GM19455 (cell line): ENCODE measurements around the gene ZNF782.
"Not testable (repeated sequence)": the region's sequence is repeated elsewhere in the genome, so short reads cannot be mapped to it uniquely, and the experiment has no call there.

Source experiments
- ATAC-seq: cut with Tn5 transposase; IDR thresholded peaks from one replicate; pipeline ENCODE4 v1.9.1; 2021; ENCODE audit not compliant: unreplicated experiment

ZNF782 gene

DNA sequence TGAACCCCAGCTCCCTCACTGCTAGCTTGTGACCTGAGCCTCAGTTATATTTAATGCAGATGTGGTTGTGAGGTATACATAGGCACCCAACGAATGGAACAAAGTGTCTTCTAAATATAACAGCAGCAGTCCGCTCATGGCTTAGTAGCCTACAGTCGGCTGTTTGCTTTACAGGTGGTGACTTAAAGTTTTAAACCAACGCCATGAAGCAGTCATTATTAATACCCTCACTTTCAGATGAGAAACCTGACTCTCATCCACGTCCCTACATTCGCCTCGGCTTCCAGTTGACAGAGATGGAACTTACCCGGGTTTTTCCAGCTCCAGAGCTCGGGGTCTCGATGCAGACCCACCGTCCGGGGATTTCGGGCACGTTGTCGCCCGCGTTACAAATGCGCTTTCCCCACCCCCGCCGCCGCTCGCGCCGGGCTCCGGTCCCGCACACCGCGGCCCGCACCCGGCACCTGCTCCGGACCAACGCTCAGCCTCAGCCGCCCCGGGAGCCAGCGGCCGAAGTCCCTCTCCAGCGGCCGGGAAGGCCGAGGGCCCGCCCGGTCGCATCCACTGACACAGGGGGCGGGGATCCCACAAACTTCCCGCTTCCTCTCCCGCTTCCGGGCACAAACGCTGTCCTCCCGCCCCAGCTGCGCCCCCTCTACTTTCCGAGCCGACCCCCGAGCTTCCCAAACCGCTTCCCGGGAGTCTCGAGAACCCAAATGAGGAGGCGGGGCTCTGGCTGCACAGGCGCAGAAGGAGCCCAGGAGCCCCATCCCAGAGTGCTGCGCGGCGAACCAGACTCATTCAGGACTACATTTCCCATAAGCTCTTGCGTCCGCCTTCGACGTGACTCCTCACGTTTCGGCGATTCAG is at the start of gene ZNF782:
ZNF782 (minus strand) TSS at position 734 of the 870 bp plus-strand sequence. CDS start 2,553 bp downstream, outside the sequence.
- peak; percentile 83 for ATAC-seq

GRCh38 chr9:96900010-96900409 is 45.7 kb upstream of the ZNF782 start:
- not testable (repeated sequence) for ATAC-seq

GRCh38 chr9:96892131-96892530 is 37.8 kb upstream of the ZNF782 start:
- ATAC-seq = no peak

GRCh38 chr9:96888591-96888990 is 34.3 kb upstream of the ZNF782 start:
- no peak for ATAC-seq

GRCh38 chr9:96885424-96885823 is 31.1 kb upstream of the ZNF782 start:
- no peak for ATAC-seq

DNA sequence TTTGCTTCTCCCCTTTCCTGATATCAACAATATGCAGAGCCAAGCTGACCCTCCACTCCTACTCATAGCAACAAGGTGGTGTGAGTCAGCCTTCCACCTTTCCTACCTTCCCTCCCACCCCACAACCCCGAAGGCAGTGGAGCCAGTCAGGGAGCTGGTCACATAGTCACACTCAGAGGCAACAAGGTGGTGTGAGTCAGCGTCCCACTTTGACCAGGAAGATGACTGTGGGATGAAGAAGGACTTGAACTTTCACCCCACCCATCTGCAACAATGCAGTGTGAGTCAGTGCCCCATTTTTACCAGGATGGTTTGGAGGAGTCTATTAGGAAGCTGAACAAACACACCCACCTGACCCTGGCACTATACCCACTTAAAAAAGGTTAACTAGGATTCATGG is 30.1 kb upstream of the ZNF782 start:
- ATAC-seq = no peak

DNA sequence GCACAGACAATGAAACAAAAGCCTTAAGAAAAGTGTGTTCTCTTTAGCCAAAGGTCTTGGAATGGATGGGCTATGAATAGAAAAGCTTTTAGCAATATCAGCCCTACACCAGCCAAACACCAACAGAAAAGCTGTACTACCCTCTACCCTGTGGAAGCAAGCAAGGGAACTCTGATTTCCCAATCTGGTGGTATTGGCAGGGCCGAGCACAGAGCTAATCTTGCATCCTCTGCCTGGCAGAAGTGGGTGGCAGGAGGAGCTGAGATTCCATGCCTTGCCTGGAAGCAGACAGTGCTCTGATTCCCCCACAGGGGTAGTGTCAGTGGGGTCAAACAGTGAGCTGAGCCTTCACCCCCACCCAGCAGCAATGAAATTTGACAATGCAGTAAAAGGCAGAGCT is 29.6 kb upstream of the ZNF782 start:
- no peak for ATAC-seq

- ATAC-seq = no peak
Observed at GRCh38 chr9:96877269-96877668, 23.0 kb upstream of the ZNF782 start.

DNA sequence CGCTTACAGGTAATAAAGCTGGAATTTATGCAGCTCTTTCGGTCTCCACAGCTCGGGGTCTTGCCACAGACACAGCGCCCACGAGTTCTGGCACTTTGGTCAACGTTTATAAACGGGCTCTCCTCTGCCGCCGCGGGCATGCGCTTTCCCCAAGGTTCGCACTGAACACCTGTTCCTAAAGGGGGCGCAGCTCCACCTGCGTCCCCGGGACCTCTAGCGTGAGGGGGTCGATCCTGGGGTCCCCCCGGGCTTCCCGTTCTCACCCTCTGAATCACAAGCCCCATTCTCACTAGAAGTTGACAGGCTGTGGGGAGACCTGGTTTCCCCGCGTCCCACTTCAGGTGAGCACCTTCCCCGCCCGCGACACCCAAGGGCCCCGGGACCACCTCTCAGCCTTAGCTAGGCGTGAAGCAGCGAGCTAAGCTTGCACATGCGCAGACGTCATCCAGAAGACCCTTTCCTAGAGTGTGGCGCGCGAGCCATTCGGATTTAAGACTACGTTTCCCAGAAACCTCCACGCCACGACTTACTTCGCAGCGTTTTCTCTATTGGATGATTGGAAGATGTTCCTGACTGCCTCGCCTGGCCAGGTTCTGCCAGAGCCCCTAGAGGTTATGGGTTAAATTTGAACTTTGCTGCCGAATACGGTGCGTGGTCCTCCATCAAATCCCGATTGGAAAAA is 21.3 kb upstream of the ZNF782 start:
- peak; percentile 64 for ATAC-seq

DNA sequence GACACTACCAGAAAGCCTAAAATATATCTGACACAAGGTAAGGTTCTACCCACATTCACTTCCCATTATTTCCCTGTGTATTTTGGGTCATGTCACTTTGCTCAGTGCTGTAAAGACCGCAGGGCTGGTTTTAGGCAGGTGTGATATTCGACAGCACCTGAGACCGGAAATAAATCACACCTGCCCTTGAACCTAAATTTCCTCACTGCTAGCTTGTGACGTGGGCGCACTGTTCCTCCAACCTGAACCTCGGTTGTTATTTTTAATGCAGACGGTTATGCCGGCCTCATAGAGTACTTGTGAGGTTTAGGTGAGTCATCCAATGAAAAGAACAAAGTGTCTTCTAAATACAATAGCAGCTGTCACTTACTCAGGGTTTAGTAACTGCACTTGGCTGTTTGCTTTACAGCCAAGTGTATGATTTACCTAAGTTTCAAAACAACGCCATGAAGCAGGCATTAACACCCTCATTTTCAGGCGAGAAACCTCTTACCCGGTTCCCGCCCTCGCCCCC is 20.7 kb upstream of the ZNF782 start:
- peak; percentile 49 for ATAC-seq

DNA sequence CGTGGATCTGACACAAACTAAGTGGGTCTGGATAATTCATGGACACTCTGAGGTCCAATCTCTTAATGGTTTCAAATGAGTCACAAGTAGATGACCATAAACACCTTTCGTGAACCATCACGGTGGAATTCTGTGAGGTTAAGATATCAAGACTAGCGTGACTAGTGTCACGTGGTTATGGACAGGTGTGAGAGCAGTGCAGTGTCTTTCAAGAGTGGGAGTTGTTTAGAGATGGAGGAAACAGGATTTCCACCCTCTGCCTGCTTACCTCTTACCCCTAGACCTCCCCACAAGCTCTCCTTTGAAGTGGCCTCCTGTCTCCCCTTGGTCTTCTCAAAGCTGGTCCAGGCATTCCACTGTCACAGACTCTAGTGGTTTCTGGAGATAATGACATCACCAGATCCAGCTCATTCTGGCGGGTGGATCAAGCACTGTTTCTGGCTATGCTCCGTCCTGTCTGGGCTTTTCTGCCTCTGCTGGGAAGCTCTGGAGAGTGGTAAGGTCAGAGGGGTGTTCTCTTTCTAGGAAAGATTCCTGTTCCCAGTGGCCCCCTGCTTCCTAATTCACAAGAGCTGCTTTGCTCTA is 20.0 kb upstream of the ZNF782 start:
- ATAC-seq = no peak

DNA sequence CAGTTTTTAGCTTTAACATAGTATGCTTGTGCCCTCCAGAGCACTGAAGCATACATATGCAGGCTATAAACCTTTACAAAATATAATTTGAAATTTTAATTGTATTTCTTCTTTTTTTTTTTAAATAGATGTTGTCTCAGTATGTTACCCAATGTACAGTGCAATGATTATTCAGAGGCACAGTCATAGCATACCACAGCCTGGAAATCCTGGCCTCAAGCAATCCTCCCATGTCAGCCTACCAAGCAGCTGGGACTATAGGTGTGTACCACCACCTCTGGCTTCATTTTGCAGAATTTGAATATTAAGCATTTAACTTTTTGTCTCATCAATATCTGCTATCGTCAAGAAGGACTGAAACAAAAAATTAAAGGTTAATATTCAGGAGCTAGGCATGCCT is 16.9 kb upstream of the ZNF782 start:
- no peak for ATAC-seq

- no peak for ATAC-seq
Observed at GRCh38 chr9:96868709-96869108, 14.4 kb upstream of the ZNF782 start.

DNA sequence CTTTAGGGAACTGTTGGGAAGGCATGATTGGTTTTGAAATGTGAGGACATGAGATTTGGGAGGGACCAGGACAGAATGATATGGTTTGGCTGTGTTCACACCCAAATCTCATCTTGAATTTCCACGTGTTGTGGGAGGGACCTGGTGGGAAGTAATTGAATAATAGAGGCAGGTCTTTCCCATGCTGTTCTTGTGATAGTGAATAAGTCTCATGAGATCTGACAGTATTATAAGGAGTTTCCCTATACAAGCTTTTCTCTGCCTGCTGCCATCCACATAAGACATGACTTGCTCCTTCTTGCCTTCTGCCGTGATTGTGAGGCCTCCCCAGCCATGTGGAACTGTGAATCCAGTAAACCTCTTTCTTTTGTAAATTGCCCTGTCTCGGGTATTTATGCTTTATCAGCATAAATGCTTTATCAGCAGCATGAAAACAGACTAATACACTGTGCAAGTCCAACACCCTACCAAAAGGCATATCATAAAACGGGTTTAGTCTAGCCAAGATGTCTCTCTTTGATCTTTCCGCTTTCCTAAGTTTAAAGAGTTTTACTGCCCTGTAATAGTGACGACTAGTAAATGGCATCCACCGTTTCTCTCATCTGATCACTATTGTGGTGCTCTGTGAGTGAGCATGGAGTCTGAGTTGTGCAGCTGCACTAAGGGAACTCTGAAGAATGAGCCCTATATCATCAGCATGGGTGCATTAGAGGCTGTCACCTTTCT is 12.9 kb upstream of the ZNF782 start:
- no peak for ATAC-seq

GRCh38 chr9:96865240-96865639 is 10.9 kb upstream of the ZNF782 start:
- ATAC-seq = not testable (repeated sequence)

GRCh38 chr9:96859461-96860198 is 5.3 kb upstream of the ZNF782 start:
- ATAC-seq = no peak

GRCh38 chr9:96858670-96859069 is 4.4 kb upstream of the ZNF782 start:
- no peak for ATAC-seq

GRCh38 chr9:96858018-96858573 is 3.8 kb upstream of the ZNF782 start:
- ATAC-seq = no peak

DNA sequence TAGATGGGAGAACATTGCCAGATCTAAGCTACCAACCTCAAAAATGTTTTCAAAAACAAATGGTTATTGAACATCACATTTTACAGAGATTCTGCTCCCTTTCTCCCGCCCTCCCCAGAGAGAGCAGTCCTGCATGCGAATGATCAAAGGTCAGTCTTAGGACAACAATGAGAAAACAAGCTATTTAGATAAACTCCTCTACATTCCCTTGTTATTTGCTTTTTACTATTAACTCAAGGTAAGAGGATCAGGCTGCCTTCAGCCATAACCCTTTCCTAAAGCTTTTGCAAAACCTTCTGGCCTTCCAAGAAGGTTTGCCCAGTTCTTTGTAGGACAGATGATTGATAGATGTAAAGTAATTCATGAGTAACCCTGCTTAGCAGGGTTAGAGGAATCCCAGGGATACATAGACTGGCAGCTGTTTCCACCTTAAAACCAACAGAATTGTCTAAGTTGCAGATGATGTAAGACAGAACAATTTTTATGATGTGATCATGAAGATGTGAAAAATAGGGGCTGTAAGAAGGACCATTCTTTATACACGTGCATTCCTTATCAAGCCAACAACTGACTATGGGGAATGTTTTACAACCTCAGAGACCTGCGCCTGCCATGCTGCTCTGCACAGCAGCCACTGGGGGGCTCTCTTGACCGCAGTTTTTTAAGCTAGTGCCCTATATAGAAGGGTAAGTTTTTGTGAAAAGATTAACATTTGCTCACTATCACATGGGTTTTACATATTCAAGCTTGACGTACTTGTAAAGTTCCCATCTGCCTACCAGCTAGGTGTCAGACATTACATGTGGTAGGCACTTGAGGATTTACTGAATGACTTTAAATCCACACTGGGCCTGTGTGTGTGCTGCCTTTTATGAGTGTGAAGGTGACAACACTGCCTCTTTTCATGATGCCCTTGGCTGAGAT is 2.3 kb upstream of the ZNF782 start:
- peak; percentile 53 for ATAC-seq
